Caco-2 (cell line): ENCODE data around the gene WDR27. TPM values are rescaled to one million over a fixed set of nuclear protein-coding genes. Genes with fewer than 3 reads are reported as not detected.

Experiments
- BruUV-seq: library from RNA; stranded (reverse); fragments of 400-500 nt; replicated peaks from 2 replicates; lab custom pipeline; 2021; lab: Mats Ljungman, UMichigan
- CTCF ChIA-PET: fragments of 300-600 bp; sonication (Branson Sonifier 250); formaldehyde crosslinking; loops from one replicate; lab custom pipeline; 2022; ENCODE audit warnings: antibody characterized with exemption; lab: Charles Lee
- POLR2A ChIA-PET: fragments of 300-600 bp; sonication (Branson Sonifier 250); formaldehyde crosslinking; loops from one replicate; lab custom pipeline; 2022; ENCODE audit warnings: antibody characterized with exemption; lab: Charles Lee
- DNase-seq, 2 experiments: peaks; one replicate each; pipeline versions ENCODE4 v3.0.0 to v3.0.0-alpha.2; 2020 to 2022
- H3K27me3 ChIP-seq: replicated peaks from 2 replicates; pipeline ENCODE4 v1.6.0; 2011; ENCODE audit warnings: low read length; ENCODE audit not compliant: control insufficient read depth, insufficient read depth
- H3K36me3 ChIP-seq: 2 replicates; pipeline ENCODE4 v1.5.1; 2011; ENCODE audit warnings: low read length; ENCODE audit not compliant: control insufficient read depth, insufficient read depth
- H3K4me1 ChIP-seq: fragments of 250-450 bp; sonication (Bioruptor Pico); 2 replicates; pipeline ENCODE4 v1.5.1; 2020; ENCODE audit warnings: mild to moderate bottlenecking
- H3K4me3 ChIP-seq: 2 replicates; pipeline ENCODE4 v1.5.1; 2011; ENCODE audit warnings: low read depth, mild to moderate bottlenecking, control low read depth, low read length
- H3K9me3 ChIP-seq: fragments of 250-450 bp; sonication (Bioruptor Pico); 2 replicates; pipeline ENCODE4 v1.5.1; 2020; ENCODE audit warnings: mild to moderate bottlenecking, moderate library complexity
- H3K27ac Mint-ChIP-seq: one replicate; pipeline ENCODE4 v1.8.0; 2022; ENCODE audit warnings: mixed read lengths; ENCODE audit not compliant: unreplicated experiment
- H3K27me3 Mint-ChIP-seq: one replicate; pipeline ENCODE4 v1.8.0; 2022; ENCODE audit warnings: mixed read lengths; ENCODE audit not compliant: insufficient read depth, unreplicated experiment
- H3K36me3 Mint-ChIP-seq: one replicate; pipeline ENCODE4 v1.8.0; 2022; ENCODE audit warnings: mild to moderate bottlenecking, mixed read lengths; ENCODE audit not compliant: insufficient read depth, unreplicated experiment
- H3K4me1 Mint-ChIP-seq: one replicate; pipeline ENCODE4 v1.8.0; 2022; ENCODE audit warnings: low read depth, mixed read lengths; ENCODE audit not compliant: unreplicated experiment
- H3K4me3 Mint-ChIP-seq: one replicate; pipeline ENCODE4 v1.8.0; 2022; ENCODE audit warnings: mild to moderate bottlenecking, moderate library complexity, mixed read lengths; ENCODE audit not compliant: unreplicated experiment
- H3K9me3 Mint-ChIP-seq: one replicate; pipeline ENCODE4 v1.8.0; 2022; ENCODE audit warnings: mixed read lengths; ENCODE audit not compliant: unreplicated experiment
- intact Hi-C: fragments of 100-400 bp; cut with micrococcal nuclease; formaldehyde crosslinking; loops from one replicate; pipeline ENCODE4 v1.10.0; 2022; ENCODE audit not compliant: unreplicated experiment
- total RNA-seq: library from RNA; stranded (reverse); gene quantifications from 2 replicates; pipeline ENCODE4 v1.2.3, GENCODE V29; 2022
- TF ChIP-seq, protein P1 (sequence below), 2 experiments: fragments of 200-600 bp in 1 of 2; IDR thresholded peaks; 1 replicate in 1 of 2; 2 replicates in 1 of 2; pipeline versions ENCODE4 v1.5.1 to v1.8.0; 2011 to 2022; ENCODE audit warnings: antibody characterized with exemption in 1 of 2, control low read depth in 1 of 2, inconsistent platforms in 1 of 2, low read depth in 1 of 2, low read length in 1 of 2, mild to moderate bottlenecking in 1 of 2, moderate library complexity in 1 of 2; ENCODE audit not compliant: insufficient read depth in 1 of 2, severe bottlenecking in 1 of 2, unreplicated experiment in 1 of 2

WDR27 gene
- total RNA-seq, 1 experiment from 2014 or later: 62.9 TPM

DNA sequence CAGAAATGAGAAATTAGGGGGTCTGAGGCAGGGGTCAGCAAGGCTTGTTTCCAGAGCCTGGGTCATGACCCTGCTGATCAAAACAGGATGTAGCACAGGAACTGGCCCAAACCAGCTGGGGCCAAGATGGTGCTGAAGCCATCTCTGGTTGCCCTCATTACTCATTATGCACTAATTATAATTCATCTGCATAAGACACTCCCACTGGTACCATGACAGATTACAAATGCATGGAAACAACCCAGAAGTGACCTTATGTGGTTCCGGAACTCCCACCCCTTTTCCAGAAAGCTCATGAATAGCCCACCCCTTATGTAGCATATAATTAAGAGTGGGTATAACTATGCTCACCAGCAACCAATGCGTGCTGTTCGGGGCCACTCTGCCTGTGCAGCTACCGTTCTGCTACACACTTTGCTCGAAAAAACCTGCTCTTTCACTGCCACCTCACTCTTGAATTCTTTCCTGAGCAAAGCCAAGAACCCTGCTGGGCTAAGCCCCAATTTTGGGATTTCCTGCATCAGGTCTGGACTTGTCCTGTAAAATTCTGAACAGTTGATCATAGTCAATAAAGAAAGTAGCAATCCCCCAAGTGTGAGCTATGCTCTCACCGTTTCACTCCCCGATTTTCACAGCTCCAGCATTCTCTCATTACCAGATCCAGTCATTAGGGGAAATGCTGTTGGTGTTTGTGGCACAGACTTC, 122.3 kb downstream of the WDR27 start:
- Histone ChIP-seq H3K36me3 (no peaks in the 10 kb centered on the region; the same call in 1 of the 2 replicates), H3K4me1 (no peaks in the 10 kb centered on the region), H3K4me3 (no peak overlapping the region), H3K9me3 (no peaks in the 10 kb centered on the region), H3K27me3 (no peaks in the 10 kb centered on the region)
- no TSS peak for BruUV-seq
- no peaks in the 10 kb centered on the region for H3K9me3 Mint-ChIP-seq
- no peaks in the 10 kb centered on the region for H3K27me3 Mint-ChIP-seq
- intact Hi-C loops: no loop called here
- TF ChIP-seq, protein P1, sequence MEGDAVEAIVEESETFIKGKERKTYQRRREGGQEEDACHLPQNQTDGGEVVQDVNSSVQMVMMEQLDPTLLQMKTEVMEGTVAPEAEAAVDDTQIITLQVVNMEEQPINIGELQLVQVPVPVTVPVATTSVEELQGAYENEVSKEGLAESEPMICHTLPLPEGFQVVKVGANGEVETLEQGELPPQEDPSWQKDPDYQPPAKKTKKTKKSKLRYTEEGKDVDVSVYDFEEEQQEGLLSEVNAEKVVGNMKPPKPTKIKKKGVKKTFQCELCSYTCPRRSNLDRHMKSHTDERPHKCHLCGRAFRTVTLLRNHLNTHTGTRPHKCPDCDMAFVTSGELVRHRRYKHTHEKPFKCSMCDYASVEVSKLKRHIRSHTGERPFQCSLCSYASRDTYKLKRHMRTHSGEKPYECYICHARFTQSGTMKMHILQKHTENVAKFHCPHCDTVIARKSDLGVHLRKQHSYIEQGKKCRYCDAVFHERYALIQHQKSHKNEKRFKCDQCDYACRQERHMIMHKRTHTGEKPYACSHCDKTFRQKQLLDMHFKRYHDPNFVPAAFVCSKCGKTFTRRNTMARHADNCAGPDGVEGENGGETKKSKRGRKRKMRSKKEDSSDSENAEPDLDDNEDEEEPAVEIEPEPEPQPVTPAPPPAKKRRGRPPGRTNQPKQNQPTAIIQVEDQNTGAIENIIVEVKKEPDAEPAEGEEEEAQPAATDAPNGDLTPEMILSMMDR (IDR thresholded peaks at IDR 0.05; ENCODE audit: insufficient read depth in 1 of 2, low read depth in 1 of 2, low read length in 1 of 2, severe bottlenecking in 1 of 2, unreplicated experiment in 1 of 2): no peak
- no peak overlapping the region for H3K4me3 Mint-ChIP-seq
- DNase-seq: no peak
- no peaks in the 10 kb centered on the region for H3K4me1 Mint-ChIP-seq
- ChIA-PET CTCF (no interaction called here), POLR2A (no interaction called here)
- no peak overlapping the region for H3K27ac Mint-ChIP-seq
- no peaks in the 10 kb centered on the region for H3K36me3 Mint-ChIP-seq

DNA sequence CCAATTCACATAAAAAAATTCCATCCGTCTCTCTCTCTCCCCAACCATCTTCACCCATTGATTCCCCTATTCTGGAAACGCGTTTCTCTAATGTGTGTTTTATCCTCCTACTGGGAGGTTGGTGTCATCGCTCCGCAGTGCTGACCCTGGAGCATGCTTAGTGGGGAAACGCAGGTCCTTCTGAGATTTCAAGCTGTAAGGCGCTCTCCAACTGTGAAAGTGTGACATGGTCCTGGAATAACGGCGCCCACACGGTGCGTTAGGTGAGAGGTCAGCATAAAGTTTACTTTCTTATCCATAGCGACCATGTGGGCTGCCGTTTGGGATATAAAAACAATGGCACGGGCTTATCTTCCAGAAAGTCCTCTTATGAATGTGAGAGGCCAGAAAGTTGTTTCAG, 123.9 kb downstream of the WDR27 start:
- H3K27ac Mint-ChIP-seq: no peak overlapping the region
- H3K27me3 Mint-ChIP-seq: no peaks in the 10 kb centered on the region
- DNase-seq: no peak
- CTCF ChIA-PET: no interaction called here
- no peaks in the 10 kb centered on the region for H3K36me3 Mint-ChIP-seq
- H3K4me3 ChIP-seq: no peak overlapping the region
- H3K36me3 ChIP-seq: no peaks in the 10 kb centered on the region
- BruUV-seq: no TSS peak
- H3K4me1 ChIP-seq: no peaks in the 10 kb centered on the region
- intact Hi-C loops: no loop called here
- TF ChIP-seq, protein P1 (IDR thresholded peaks at IDR 0.05; ENCODE audit: insufficient read depth in 1 of 2, low read depth in 1 of 2, low read length in 1 of 2, severe bottlenecking in 1 of 2, unreplicated experiment in 1 of 2): no peak
- POLR2A ChIA-PET: no interaction called here
- no peaks in the 10 kb centered on the region for H3K27me3 ChIP-seq
- H3K4me1 Mint-ChIP-seq: no peaks in the 10 kb centered on the region
- H3K4me3 Mint-ChIP-seq: no peak overlapping the region
- H3K9me3 Mint-ChIP-seq: no peaks in the 10 kb centered on the region
- no peaks in the 10 kb centered on the region for H3K9me3 ChIP-seq

DNA sequence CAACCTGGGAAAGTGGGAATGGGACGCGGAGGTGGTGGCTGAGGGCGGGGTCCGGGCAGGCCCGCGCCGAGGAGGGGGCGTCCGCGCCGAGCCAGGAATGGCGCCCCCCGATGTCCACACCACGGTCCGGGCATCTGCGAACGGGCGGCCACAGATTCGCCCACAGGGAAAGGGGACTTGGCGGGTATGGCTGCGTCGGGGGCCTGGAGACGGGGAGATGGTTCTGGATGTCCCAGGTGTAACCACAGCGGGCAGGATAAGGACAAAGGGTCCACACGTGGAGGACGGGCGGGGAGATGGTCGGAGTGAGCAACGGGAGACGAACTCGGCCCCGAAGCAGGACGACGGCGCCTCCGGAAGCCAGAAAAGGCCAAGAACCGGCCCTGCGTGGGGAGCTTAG, 124.6 kb downstream of the WDR27 start:
- BruUV-seq: no TSS peak
- Mint-ChIP-seq H3K9me3 (no peaks in the 10 kb centered on the region), H3K4me3 (no peak overlapping the region), H3K4me1 (no peaks in the 10 kb centered on the region), H3K36me3 (no peaks in the 10 kb centered on the region), H3K27me3 (no peaks in the 10 kb centered on the region), H3K27ac (no peak overlapping the region)
- Histone ChIP-seq H3K4me1 (no peaks in the 10 kb centered on the region), H3K27me3 (no peaks in the 10 kb centered on the region), H3K9me3 (no peaks in the 10 kb centered on the region), H3K4me3 (no peak overlapping the region), H3K36me3 (no peaks in the 10 kb centered on the region)
- TF ChIP-seq, protein P1 (IDR thresholded peaks at IDR 0.05; ENCODE audit: insufficient read depth in 1 of 2, low read depth in 1 of 2, low read length in 1 of 2, severe bottlenecking in 1 of 2, unreplicated experiment in 1 of 2): no peak
- ChIA-PET POLR2A (no interaction called here), CTCF (no interaction called here)
- intact Hi-C loops: no loop called here
- no peak for DNase-seq
